Right lung (tissue), 5 donors: Measurements from ENCODE around the gene FBP2. TPM values are rescaled to one million over a fixed set of nuclear protein-coding genes. Genes with fewer than 3 reads are reported as not detected.
"Not testable (repeated sequence)": the region's sequence is repeated elsewhere in the genome, so short reads cannot be mapped to it uniquely, and the experiment has no call there.

ENCODE experiments used
- DNase-seq, 2 donors: peaks; one replicate each; pipeline ENCODE4 v3.0.0-alpha.2; 2013
- polyA plus RNA-seq, 5 donors: library from polyadenylated mRNA; unstranded; fragments of 120-200 nt; gene quantifications; one replicate each; pipeline versions ENCODE4 v1.2.1 to v1.2.3, GENCODE V29; 2013; ENCODE audit warnings: inconsistent platforms in 1 of 5, low replicate concordance in 1 of 5; ENCODE audit not compliant: insufficient read length in 5 of 5, insufficient read depth in 1 of 5

Gene FBP2
- polyA plus RNA-seq, 5 donors: 2.0 to 4.6 (median 2.4) TPM

- not testable (repeated sequence) for DNase-seq
Observed at GRCh38 chr9:94564279-94564678, 29.3 kb downstream of the FBP2 start.

DNA sequence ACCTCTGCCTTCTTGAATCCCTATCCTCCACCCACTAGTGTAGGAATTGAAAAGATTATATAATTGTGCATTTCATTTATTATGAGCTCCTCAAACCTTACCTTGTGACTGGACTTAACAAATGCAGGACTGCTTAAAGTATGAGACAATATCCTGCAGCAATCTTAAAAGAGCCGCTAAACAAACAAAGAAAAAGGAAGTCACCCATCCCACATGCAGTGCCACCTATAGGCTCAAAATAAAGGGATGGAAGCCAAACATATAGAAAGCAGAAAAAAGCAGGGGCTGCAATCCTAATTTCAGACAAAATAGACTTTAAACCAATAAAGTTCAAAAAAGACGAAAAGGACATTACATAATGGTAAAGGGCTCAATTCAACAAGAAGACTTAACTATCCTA, 30.1 kb downstream of the FBP2 start:
- no peak for DNase-seq

- no peak for DNase-seq
Observed at GRCh38 chr9:94560237-94560636, 33.4 kb downstream of the FBP2 start.

- no peak for DNase-seq
Observed at GRCh38 chr9:94557376-94557775, 36.2 kb downstream of the FBP2 start.

DNA sequence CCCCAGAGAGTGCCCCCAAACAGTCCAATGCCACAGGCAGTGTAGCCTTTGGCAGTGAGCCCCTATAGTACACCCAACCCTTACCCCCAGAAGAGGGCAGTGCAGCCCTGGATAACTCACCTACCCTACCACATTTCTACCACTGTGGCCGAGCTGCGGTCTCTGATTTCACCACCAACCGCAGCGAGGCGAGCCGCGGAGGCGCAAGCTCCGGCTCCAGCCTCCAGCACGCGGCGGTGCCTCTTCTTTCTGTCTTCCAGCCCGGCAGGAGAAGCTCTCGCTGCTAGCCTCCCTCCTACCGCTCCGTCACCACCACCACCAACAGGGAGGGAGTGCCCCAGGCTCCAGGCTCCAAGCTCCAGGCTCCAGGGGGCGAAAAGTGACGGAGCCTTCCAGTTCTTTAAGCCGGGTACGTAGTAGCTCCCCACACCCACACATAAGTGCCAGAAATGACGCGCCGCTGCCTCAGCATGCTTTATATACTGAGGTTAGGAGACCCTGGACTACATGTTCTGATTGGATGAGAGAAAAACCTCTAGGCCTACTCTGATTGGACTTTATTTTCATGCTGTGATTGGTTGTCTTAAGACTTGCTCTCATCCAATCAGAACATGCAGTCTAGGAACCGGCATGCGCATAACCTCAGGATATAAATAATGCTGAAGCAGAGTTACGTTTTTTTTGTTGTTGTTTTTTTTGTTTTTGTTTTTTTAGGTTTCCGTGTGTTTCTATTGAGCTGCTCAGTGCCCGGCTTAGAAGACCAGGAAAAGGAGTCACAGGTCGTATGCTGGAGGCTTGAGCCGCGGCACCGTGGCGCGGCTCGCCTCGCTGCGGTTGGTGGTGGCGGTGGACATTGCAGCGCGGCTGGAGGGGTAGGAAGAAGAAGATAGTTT, 38.9 kb downstream of the FBP2 start, which contains the start of gene PCAT7:
PCAT7 (plus strand) TSS at position 645 of the 893 bp plus-strand sequence.
- DNase-seq: peak in 1 of 2 donors; percentile 31

DNA sequence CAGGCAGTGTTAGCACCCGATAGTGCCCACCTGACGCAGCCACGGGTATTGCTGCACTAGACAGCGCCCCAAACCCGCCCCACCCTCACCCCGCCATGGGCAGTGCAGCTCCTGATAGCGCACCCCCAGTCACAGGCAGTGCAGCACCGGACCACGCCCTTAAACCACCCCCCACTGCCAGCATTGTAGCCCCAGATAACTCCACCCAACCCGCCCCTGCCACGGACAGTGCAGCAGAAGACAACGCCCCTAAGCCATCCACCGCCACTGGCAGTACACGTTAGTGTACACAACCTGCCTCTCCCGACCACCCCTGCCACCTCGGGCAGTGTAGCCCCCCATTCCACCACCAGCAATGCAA, 39.6 kb downstream of the FBP2 start:
- DNase-seq: no peak

GRCh38 chr9:94553029-94553938, 40.3 kb downstream of the FBP2 start:
- no peak for DNase-seq

DNA sequence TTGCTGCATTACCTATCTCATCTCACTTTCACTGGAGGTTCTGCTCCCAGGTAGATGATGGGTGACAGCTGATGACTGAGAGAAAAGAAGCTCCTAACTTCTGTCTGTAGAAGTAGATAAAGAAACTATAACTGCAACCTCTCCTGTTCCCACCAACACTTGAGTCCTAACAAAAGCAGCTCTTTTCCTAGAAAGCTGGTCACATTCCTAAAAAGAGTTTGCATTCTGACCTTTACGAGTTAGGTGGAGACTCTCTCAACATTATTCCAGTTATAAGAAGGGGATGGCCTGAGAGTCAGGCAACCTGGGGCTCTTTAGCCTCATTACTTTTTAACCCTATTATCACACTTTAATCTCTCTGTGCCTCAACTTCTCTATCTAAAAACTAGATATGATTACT, 47.7 kb downstream of the FBP2 start:
- DNase-seq: no peak

DNA sequence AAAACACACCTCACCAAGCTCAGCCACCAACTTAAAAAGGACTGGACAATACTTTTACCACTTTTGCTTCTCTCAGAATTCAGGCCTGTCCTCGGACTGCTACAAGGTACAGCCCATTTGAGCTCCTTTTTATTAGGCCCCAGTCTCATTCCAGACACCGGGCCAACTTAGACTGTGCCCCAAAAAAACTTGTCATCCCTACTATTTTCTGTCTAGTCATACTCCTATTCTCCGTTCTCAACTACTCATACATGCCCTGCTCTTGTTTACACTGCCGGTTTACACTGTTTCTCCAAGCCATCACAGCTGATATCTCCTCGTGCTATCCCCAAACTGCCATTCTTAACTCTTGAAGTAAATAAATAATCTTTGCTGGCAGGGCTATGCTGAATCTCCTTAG, 49.3 kb downstream of the FBP2 start:
- DNase-seq: not testable (repeated sequence)

- DNase-seq: no peak
Observed at GRCh38 chr9:94538908-94539307, 54.7 kb downstream of the FBP2 start.

DNA sequence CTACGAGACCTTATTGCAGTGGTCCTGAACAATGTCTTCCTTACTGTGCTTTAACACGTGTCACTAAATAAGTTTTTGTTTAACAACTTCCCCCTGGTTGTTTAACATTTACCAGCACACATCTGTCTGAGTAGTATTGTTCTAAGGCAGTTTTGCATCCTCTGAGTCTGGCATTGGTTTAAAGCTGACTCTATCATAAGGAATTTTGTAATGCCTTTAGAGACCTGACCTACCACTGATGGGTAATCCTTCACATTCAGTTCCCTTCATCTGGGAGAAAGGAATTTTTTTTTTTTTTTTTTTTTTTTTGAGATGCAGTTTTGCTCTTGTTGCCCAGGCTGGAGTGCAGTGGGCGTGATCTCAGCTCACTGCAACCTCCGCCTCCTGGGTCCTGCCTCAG, 58.7 kb downstream of the FBP2 start:
- no peak for DNase-seq

DNA sequence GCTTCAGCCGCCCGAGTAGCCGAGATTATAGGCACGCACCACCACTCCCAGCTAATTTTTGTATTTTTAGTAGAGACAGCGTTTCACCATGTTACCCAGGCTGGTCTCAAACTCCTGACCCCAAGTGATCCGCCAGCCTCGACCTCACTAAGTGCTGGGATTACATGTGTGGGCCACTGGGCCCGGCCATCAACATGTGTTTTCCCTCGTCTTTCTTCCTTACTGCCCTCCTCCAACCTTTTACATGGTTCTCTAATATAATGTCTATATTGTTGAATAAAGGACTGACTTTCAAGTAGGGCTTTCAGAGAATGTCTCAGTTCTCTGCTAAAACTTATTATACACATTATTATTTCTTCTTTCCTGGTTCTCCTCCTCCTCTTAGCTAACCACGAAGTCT, 60.0 kb downstream of the FBP2 start:
- DNase-seq: no peak

- DNase-seq: no peak
Observed at GRCh38 chr9:94533155-94533554, 60.5 kb downstream of the FBP2 start.

- DNase-seq: no peak
Observed at GRCh38 chr9:94528886-94529285, 64.7 kb downstream of the FBP2 start.

GRCh38 chr9:94526951-94527350, 66.7 kb downstream of the FBP2 start:
- no peak for DNase-seq

DNA sequence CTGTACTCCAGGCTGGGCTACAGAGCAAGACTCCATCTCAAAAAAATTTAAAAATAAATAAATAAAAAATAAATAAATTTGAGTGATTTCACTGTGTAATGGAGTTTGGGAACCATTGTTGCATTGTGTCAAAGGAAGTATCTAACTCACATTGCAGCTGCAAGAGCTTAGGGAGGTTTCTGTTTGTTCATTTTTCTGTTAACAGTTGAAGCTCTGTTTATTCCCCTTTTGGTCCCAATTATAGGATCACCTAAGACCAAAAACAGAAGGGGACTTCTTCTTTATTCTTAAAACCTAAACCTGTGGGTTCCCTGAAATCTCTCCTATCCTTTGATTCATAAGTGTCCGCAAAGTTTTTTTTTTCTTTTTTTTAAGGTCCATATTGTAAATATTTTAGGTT, 67.4 kb downstream of the FBP2 start:
- DNase-seq: no peak

DNA sequence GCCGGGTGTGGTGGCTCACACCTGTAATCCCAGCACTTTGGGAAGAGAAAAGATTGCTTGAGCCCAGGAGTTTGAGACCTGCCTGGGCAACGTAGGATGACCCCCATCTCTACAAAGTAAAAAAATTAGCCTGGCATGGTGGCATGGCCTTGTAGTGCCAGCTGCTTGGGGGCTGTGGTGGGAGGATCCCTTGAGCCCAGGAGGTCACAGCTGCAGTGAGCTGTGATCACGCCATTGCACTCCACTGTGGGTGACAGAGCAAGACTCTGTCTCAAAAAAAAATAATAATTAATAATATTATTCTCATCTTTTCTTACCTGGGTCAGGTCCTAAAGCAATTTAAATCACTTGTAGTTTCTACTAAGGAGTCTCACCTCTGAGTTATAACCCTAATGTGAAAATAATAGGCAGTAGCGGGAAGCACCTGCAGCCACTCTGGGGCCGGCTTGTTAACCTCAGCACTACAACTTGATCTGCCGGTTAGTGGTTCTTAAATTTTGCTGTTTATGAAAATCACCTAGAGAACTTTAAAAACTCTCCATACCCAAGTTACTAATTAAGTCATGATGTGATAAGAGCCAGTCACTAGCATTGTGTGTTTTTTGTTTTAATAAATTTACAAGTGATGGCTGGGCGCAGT, 68.1 kb downstream of the FBP2 start:
- DNase-seq: no peak

GRCh38 chr9:94517254-94517653, 76.4 kb downstream of the FBP2 start:
- no peak for DNase-seq

DNA sequence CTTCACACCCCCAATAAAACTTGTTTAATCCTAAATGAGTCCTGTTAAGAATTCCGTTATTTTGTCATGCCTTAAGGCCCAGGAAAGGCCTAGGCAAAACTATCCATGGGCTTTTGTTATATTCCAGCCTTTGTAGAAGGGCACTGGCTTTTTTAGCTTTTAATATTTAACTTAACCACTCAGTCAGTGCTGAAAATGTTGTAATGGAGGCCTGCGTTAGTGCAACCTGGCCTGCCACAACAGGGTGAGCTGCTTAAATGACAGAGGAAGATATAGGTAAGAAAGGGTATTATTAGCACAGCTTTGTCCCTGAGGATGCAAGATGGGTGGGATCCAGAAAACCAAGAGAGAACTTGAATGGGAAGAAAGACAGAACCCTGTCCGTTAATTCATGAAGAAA, 78.9 kb downstream of the FBP2 start:
- DNase-seq: no peak

DNA sequence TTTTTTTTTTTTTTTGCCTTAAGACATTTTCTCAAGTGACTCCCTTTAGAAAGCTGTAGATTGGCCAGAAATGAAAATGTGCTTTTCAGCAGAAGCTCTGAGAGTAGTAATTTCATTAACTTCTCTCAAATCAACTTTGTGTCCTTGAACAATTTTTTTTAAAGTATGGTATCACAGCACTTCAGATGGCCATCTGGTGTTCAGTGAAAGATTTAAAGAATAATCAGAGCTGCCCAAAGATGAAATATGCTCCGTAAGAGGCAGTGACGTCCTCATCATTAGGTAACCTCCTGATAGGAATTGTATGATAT, 81.7 kb downstream of the FBP2 start:
- DNase-seq: no peak

DNA sequence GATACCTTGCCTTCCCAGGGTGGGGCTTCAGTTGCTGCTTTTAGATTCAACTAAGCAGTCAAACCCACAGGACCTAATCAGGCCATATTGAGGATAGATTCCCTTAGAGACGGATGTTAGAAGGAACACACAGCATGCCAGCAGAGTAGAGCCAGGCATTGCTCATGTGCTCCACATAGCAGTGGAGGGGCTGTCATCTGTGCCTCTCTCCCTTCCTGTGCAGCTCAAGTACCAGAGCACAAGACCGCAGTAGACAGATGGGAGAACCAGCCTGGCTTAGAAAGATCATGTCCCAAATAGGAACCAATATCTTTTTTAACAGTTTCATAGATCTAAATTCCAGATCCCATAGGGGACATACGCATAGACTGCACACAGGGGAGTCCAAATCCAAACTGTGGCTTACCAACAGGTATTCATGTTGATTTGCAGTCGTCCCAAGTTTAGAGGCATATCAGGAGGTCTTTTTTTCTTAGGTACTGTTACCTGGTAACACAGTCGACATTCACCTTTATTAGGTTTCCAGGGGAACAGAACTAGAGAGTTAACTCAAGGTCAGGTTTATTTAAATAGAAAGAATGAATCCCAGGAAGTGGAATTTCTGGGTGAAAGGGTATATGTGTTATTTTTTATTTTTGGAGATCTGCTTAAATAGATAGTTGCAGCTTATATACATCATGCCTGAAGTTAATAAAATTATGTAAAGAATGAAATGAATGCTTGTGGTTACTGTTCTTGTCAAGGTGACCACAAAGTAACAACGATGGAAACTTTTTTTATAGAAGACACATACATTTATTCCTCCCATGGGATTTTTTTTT, 82.3 kb downstream of the FBP2 start:
- no peak for DNase-seq
